HG03432 (cell line): Measurements from ENCODE around the gene BICRAL.
"Not testable (repeated sequence)": the region's sequence is repeated elsewhere in the genome, so short reads cannot be mapped to it uniquely, and the experiment has no call there.

Source experiments
- ATAC-seq: cut with Tn5 transposase; IDR thresholded peaks from one replicate; pipeline ENCODE4 v1.9.1; 2021; ENCODE audit warnings: mild to moderate bottlenecking, moderate library complexity; ENCODE audit not compliant: unreplicated experiment

Gene BICRAL

GRCh38 chr6:42790549-42791181, 8.8 kb downstream of the BICRAL start:
- ATAC-seq: no peak

GRCh38 chr6:42791706-42792320, 10.0 kb downstream of the BICRAL start:
- ATAC-seq: no peak

DNA sequence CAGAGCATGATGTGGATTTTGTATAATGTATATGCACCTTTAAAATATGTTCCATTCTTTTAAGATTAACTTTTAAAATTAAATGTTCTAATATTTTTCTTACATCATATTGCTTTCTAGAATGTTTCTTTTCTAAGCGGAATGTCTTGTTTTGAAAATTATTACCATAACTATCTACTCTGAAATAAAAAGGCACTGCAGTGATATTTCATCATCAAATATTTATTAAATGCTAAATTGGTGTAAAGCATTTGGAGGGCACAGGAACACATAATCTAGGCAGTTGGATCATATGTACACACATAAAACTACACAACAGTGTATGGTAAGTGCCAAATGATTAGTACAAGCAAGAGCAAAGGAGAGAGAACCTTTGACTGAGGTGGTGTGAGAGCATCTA, 13.8 kb downstream of the BICRAL start:
- ATAC-seq: no peak

DNA sequence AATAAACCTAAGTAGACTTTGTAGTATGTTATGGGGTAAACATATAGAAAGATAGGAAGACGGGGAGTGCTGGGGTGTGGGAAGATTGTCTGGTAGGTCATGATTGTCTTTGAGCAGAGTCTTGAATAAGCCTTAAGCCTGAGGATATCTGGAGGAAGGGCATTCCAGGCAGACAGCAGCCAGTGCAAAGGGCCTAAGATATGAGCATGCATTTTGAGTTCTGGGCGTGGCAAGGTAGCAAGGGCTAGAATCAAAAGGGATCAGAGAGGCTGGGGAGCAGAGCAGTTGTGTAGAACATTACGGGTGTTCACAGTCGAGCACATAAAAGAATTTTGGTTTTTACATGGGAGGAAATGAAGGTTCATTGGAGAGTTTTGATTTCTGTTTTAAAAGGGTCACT, 14.3 kb downstream of the BICRAL start:
- no peak for ATAC-seq

DNA sequence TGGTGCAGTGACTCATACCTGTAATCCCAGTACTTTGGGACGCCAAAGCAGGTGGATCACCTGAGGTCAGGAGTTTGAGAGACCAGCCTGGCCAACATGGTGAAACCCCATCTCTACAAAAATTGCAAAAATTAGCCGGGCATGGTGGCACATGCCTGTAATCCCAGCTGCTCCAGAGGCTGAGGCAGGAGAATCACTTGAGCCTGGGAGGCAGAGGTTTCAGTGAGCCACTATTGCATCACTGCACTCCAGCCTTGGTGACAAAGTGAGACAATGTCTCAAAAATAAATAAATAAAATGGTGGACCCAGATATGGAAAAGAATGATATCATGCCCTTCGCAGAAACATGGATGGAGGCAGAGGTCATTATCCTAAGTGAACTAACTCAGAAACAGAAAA, 15.8 kb downstream of the BICRAL start:
- ATAC-seq: not testable (repeated sequence)

GRCh38 chr6:42805297-42805861, 23.5 kb downstream of the BICRAL start:
- ATAC-seq: no peak

- not testable (repeated sequence) for ATAC-seq
Observed at GRCh38 chr6:42806359-42806758, 24.5 kb downstream of the BICRAL start.

- no peak for ATAC-seq
Observed at GRCh38 chr6:42808492-42809483, 26.9 kb downstream of the BICRAL start.

- no peak for ATAC-seq
Observed at GRCh38 chr6:42813074-42813645, 31.3 kb downstream of the BICRAL start.

GRCh38 chr6:42813906-42814444, 32.1 kb downstream of the BICRAL start:
- ATAC-seq: no peak

DNA sequence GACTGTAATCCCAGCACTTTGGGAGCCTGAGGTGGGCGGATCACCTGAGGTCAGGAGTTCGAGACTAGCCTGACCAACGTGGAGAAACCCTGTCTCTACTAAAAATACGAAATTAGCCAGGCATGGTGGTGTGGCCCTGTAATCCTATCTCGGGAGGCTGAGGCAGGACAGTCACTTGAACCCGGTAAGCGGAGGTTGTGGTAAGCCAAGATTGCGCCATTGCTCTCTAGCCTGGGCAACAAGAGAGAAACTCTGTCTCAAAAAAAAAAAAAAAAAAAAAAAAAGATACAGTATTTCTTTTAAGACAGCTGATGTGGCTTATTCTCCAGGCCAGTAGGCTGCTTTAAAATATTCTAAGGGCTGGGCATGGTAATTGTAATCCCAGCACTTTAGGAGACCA, 33.9 kb downstream of the BICRAL start:
- not testable (repeated sequence) for ATAC-seq

GRCh38 chr6:42817907-42818306, 36.1 kb downstream of the BICRAL start:
- no peak for ATAC-seq

DNA sequence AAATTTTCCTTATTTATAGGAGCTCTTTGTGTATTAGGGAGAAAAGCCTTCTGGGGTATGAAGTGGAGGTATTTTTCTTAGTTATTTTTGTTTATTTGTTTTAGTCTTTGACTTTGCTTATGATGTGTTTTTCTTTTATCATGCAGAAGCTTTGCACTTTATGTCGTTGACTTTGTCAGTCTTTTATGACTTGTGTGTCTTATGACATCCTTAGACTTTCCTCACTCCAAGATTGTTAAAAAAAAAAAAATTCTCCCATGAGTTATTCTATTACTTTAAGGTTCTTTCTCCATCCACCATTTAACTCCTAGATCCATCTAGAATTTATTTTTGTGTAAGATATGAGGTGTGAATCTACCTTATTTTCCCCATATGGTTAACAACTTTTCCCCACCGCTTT, 36.6 kb downstream of the BICRAL start:
- no peak for ATAC-seq

DNA sequence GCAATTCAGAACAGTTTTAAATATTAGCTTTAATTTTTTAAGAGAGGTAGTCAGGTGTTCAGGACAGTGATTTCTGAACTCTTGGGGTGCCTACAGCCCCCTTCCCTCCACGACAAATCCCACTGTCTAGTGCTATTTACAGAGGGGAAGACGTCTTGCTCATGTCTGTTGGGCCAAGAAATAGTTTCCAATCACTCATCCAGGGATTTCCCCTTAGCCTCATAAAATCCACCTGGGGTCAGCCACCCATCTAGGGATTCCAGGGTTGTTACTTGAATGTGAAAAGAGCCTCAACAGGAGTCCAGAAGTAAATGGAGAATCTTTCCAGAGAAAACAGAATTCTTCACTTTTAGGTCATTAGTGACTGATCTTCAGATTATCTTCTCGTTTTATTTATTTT, 37.0 kb downstream of the BICRAL start:
- no peak for ATAC-seq

DNA sequence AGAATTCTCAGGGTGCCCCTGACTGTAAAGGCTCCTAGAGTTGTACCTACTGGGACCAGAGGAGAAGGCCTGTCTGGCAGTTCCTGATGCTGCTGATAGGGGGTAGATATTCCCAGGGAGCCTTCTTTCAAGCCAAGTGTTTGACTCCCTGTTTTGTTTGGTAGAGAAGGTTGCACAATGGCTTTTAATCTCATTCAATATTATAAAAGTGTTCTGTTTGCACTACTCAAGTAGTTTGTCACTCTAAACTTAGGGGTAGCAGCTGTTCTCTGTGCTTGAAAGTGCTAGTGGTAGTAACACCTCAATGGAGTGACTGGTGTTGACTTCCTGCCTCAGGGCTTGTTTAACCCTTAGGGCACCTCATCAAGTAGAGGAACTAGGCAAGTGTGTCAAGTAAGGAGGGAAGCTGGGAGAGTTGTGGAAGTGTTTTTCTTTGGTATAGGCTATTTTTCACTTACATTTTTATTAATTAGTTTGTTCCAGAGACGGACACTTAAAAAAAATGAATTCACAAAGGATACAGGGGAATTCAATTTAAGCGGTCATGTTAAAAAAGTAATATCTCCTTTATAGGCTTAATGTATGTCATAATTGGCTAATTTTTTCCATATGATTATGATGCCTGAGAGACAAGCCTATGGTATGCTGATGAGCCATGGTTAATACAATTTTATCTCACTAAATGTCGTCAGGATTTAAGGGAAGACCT, 38.1 kb downstream of the BICRAL start:
- ATAC-seq: no peak

GRCh38 chr6:42820512-42821340, 38.9 kb downstream of the BICRAL start:
- no peak for ATAC-seq

GRCh38 chr6:42821341-42821668, 39.5 kb downstream of the BICRAL start:
- no peak for ATAC-seq

DNA sequence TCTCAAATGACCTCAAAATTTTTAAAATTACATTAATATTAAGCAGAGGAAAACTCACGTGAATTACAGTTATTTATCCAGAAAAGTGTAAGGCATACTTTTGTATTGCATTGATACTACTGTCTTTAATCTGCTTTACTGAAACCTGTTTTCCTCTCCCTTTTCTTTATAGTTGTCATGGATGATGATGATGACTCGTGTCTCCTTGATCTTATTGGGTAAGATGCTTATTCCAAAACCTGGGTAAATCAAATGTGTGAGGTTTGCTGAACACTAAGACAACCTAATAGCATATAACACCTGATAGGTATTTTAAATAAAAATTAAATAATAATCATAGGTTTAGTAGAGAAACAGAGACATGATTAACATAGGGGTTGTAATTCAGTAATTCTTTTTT, 40.0 kb downstream of the BICRAL start:
- no peak for ATAC-seq

- no peak for ATAC-seq
Observed at GRCh38 chr6:42829561-42830092, 47.8 kb downstream of the BICRAL start.
